Measurements from ENCODE around the gene DCP2. TPM values are rescaled to one million over a fixed set of nuclear protein-coding genes. Genes with fewer than 3 reads are reported as not detected.

Gene DCP2
- 8.4 TPM for polyA plus RNA-seq (2012; ENCODE audit: insufficient read length, low read depth)

GRCh38 chr5:112976432-112977309, at the start of gene DCP2:
Gene DCP2 (plus strand): TSS chr5:112976798. CDS start chr5:112976934, 136 bp downstream.
- TF ChIP-seq REST (IDR thresholded peaks at IDR 0.05; ENCODE audit: insufficient read depth in 1 of 2, low read depth in 2 of 2, low read length in 2 of 2): peak in 1 of 2 experiments; percentile 38; a peak in 1 of 4 replicates
- peak; percentile 91 for TF ChIP-seq TAF1 (IDR thresholded peaks at IDR 0.05; ENCODE audit: borderline replicate concordance, insufficient read depth, low read length)
- TF ChIP-seq SIN3A (IDR thresholded peaks at IDR 0.05; ENCODE audit: borderline replicate concordance, insufficient read depth, low read length): peak; percentile 62; the same call in 1 of the 2 replicates
- peak; percentile 52 for TF ChIP-seq FOXP2 (optimal IDR thresholded peaks at IDR 0.05; ENCODE audit: borderline replicate concordance, extremely low read depth, extremely low read length, insufficient read depth)
- peak; percentile 94 for TF ChIP-seq POLR2AphosphoS5 (IDR thresholded peaks at IDR 0.05; ENCODE audit: low read depth, low read length)

- TF ChIP-seq REST (IDR thresholded peaks at IDR 0.05; ENCODE audit: insufficient read depth in 1 of 2, low read depth in 2 of 2, low read length in 2 of 2) (no peak), TAF1 (IDR thresholded peaks at IDR 0.05; ENCODE audit: borderline replicate concordance, insufficient read depth, low read length) (no peak), FOXP2 (optimal IDR thresholded peaks at IDR 0.05; ENCODE audit: borderline replicate concordance, extremely low read depth, extremely low read length, insufficient read depth) (no peak), SIN3A (IDR thresholded peaks at IDR 0.05; ENCODE audit: borderline replicate concordance, insufficient read depth, low read length) (no peak), POLR2AphosphoS5 (IDR thresholded peaks at IDR 0.05; ENCODE audit: low read depth, low read length) (no peak)
Measured at GRCh38 chr5:112929336-112930081, 47.1 kb upstream of the DCP2 start.

- no peak for TF ChIP-seq REST (IDR thresholded peaks at IDR 0.05; ENCODE audit: insufficient read depth in 1 of 2, low read depth in 2 of 2, low read length in 2 of 2)
- TF ChIP-seq POLR2AphosphoS5 (IDR thresholded peaks at IDR 0.05; ENCODE audit: low read depth, low read length): no peak
- no peak for TF ChIP-seq TAF1 (IDR thresholded peaks at IDR 0.05; ENCODE audit: borderline replicate concordance, insufficient read depth, low read length)
- TF ChIP-seq SIN3A (IDR thresholded peaks at IDR 0.05; ENCODE audit: borderline replicate concordance, insufficient read depth, low read length): no peak
- no peak for TF ChIP-seq FOXP2 (optimal IDR thresholded peaks at IDR 0.05; ENCODE audit: borderline replicate concordance, extremely low read depth, extremely low read length, insufficient read depth)
Measured at GRCh38 chr5:112930082-112930344, 46.6 kb upstream of the DCP2 start.

GRCh38 chr5:112931473-112931872, 45.1 kb upstream of the DCP2 start:
- TF ChIP-seq POLR2AphosphoS5 (IDR thresholded peaks at IDR 0.05; ENCODE audit: low read depth, low read length) (no peak), REST (IDR thresholded peaks at IDR 0.05; ENCODE audit: insufficient read depth in 1 of 2, low read depth in 2 of 2, low read length in 2 of 2) (no peak)

All from PFSK-1 (cell line).